HG02642 (cell line): ENCODE results near the gene NOS1.
"Not testable (repeated sequence)": the region's sequence is repeated elsewhere in the genome, so short reads cannot be mapped to it uniquely, and the experiment has no call there.

Source experiments
- ATAC-seq: cut with Tn5 transposase; IDR thresholded peaks from one replicate; pipeline ENCODE4 v1.9.1; 2021; ENCODE audit warnings: mild to moderate bottlenecking; ENCODE audit not compliant: unreplicated experiment, poor library complexity

Gene NOS1

DNA sequence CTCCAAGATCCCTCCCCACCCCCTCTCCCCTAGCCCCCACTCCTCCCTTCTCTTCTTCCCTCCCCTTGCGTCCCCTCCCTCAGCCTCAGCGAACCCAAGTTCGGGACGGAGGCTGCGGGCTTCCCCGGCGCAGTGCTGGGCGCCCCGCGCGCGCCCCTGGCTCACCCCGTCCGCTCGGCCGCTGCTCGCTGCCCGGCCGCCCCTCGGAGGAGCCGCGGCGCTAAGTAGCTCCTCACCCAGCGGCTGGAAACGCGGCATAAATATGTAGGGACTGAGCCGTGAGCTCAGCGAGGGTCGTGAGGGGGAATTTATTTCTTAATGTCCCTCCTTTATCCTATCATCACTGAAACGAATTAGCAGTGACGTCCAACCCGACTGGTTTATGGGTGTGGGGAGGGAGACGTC, at the start of gene NOS1:
Gene NOS1 (minus strand): TSS at position 280 of the 405 bp plus-strand sequence. CDS start 30,557 bp downstream, outside the sequence.
- ATAC-seq = no peak

DNA sequence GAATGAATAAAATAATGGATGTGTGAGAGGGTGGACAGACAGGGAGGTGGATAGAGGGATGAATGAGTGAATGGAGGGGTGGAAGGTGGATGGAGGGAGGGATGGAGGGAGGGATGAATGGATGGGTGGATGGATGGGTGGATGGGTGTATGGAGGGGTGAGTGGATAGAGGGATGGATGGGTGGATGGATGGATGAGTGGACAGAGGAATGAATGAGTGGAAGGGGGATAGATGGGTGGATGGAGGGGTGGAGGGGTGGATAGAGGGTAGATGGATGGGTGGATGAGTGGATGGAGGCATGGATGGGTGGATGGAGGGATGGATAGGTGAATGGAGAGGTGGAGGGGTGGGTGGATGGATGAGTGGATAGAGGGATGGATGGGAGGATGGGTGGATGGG, 47.9 kb upstream of the NOS1 start:
- no peak for ATAC-seq

- no peak for ATAC-seq
Observed at GRCh38 chr12:117408161-117408791, 46.9 kb upstream of the NOS1 start.

- ATAC-seq = no peak
Observed at GRCh38 chr12:117404940-117405339, 43.5 kb upstream of the NOS1 start.

DNA sequence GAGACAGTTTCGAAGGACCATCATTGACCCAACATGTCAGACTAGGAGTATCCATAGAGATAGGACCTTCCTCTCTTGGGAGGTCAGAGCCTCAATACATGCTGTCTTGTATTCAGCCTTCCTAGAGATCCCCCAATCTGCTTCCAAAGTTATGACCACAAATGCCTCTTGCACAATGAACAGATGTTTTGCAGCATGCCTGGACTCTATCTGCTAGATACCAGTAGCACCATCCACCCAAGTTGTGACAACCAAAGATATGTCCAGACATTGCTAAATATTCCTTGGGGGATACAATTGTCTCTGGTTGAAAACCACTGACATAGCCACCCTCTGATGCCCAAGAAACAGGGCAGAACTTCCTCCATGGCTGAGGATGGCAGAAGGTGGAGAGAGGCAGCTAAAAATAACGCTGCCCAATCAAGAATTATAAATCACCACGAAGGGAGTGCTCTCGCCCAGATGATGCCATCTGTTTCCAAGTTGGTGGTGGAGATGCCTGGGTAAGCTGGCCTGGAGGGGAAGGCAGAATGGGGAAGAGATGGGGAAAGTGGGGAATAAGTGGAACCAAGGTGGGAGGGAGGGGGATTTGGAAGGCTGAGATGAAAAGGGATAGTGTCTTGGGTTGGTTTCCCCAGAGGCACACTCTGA, 42.9 kb upstream of the NOS1 start:
- ATAC-seq = no peak

- ATAC-seq = no peak
Observed at GRCh38 chr12:117403586-117404139, 42.2 kb upstream of the NOS1 start.

- no peak for ATAC-seq
Observed at GRCh38 chr12:117402363-117402762, 40.9 kb upstream of the NOS1 start.

DNA sequence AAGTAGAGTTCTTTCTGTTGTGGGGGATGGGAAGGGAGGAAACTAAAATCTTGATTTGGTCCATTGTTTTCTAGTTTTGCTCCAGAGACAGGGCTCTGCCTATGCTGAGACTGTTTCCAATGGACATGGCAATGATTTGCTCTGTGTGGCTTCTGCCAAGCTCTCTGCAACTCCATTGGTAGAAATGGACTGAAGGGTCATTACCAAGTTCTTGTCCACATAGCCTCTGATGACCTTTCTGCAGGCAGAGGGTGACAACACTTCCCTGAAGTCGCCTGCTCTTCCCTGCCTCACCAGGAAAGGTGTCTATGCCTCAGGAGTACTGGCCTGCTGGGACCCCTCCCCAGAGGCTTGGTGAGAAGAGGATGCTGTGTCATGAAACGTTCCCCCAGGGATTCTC, 39.5 kb upstream of the NOS1 start:
- no peak for ATAC-seq

DNA sequence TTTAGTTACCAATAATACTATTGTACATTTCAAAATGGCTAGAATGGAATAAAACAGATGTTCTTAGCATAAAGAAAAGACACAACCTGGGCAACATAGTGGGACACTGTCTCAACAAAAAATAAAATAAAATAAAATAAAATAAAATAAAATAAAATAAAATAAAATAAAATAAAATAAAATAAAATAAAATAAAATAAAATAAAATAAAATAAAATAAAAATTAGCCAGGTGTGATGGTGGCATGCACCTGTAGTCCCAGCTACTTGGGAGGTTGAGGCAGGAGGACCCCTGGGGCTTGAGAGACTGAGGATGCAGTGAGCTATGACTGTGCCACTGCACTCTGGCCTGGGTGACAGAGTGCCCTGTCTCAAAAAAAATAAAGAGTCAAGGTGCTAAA, 37.1 kb upstream of the NOS1 start:
- not testable (repeated sequence) for ATAC-seq

GRCh38 chr12:117395766-117396165, 34.3 kb upstream of the NOS1 start:
- no peak for ATAC-seq

DNA sequence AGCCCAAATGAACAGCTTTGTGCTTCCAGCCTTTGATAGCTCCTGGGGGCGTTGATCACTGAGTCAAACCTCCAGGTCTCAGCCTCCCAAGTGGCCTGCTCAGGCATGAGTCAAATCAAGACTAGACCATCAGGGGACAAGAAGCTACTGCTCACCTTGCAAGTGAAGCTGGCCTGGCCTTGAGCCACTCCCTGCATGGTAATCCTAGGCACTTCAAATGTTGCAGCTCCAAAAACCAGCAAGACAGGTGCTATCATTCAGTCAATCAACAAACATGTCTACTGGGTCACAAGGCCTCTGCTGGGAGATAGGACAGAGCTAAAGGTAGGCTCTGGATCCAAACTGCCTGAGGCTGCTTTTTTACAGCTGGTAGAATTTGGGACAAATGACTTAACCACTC, 33.1 kb upstream of the NOS1 start:
- ATAC-seq = no peak

GRCh38 chr12:117393656-117394055, 32.2 kb upstream of the NOS1 start:
- no peak for ATAC-seq

DNA sequence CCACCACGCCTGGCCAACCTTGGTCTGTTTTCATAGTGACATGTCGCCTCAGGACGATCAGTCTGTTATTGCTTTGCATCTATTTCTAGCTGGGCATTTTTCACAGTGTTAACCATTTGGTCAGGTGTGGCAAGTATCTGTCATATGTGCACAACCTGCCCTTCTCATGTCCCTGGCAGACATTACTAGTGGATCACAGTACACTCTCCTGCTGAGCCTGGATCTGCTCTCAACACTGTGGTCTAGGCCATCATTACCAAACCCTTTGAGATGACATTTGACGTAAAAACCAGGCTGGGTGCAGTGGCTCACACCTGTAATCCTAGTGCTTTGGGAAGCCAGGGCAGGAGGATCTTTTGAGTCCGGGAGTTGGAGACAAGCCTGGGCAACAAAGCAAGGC, 29.4 kb upstream of the NOS1 start:
- ATAC-seq = no peak

DNA sequence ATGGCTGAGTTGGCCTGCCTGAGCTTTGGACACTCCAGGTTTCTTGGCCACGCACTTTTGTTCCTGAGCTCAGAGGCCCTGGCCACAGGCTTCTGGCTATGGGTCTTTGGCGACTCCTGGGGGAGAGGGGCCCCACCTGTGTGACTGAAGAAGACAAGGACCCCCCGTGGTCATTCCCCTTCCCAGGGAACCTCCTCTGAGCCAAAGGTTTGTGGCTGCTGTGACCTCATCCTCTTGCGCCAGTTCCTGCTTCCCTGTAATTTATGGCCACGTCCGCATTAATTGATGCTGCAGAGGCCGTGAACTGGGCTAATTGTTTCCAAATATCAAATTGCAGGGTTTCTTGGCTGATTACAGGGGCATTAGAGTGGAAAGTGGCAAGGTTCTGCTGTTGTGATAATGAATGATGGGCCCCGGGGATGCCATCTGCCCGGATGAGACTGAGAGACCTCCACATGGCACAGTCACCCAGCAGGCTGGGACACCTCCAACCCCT, 27.6 kb upstream of the NOS1 start:
- no peak for ATAC-seq

DNA sequence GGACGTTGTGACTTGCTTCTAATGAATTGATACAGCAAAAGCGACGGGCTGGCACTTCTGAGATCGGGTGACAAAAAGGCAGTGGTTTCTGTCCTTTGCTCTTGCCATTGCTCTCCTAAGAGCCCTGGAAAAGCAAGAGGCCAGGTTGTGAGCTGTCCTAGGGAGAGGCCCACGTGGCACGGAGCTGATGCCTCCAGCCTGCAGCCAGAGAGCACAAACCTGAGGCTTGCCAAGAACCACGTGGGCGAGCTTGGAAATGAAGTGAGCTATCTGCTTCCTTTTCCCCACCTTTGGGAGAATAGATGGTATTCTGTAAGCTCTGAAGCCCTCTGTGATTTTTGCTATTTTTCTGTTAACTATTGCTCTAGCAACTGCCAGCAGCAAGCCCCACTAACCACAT, 26.4 kb upstream of the NOS1 start:
- ATAC-seq = no peak

- ATAC-seq = no peak
Observed at GRCh38 chr12:117384735-117385134, 23.3 kb upstream of the NOS1 start.

DNA sequence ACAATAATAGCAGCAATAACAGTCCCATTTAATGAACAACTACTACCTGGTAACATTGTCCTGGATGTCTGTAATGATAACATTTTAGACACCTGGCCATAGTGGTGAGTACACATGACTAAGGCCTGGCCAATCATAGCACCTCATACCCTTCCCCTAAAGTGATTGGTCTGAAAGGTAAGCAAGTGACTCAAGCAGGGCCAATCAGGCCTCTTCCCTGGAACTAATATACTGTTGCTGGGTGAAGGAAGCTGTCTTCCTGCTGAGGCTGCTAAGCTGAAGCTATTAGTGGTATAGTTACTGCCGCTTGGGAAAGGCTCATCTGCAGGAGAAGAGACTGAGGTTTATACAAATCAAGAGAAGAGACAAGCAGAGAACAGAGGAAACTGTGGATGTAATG, 18.7 kb upstream of the NOS1 start:
- ATAC-seq = no peak

DNA sequence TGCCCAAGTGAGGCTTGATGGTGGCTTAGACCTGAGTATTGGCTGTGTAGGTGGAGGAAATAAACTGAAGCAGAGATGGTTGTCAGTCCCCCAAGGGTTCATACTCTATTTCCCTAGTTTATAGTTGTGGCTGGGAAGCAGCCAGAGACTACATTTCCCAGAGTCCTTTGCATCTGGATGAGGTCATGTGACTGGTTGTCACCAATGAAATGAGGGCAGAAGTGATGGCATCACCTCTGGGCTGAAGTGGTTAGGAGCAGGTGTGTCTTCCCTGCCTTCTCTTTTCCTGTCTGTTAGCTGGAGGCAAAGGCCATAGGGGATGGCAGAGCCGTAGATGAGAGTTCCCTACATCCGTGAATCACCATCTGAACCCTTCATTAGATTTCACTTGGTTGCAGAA, 16.3 kb upstream of the NOS1 start:
- ATAC-seq = no peak

DNA sequence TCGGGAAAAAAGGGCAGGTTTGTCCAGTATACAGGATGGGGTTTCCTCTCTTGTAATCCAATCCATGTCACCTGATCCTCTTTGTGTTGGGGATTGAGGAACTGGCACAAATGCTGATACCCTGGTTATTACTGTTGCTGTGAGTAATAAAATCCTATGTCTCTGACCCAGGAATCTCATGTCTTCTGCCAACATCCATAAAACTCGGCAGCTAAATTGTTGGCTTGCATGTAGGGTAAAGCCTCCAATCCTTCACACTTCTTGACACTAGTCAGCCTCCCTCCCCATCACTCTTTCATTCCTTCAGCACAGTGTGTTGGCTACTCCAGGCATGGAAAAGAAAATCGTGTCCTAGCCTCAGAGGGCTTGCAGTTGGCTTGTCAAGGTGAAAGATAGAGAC, 9.2 kb upstream of the NOS1 start:
- no peak for ATAC-seq

DNA sequence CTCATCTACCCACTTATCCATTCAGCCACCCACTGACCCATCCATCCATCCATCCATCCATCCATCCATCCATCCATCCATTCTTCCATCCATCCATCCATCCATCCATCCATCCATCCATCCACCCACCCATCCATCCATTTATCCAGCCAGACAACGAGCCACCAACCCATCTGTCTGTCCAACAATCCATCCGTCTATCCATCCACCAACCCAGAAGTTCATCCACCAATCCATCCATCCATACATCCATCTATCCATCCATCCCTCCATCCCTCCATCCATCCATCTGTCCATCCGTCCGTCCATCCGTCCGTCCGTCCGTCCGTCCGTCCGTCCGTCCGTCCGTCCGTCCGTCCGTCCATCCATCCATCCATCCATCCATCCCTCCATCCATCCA, 8.6 kb upstream of the NOS1 start:
- not testable (repeated sequence) for ATAC-seq

DNA sequence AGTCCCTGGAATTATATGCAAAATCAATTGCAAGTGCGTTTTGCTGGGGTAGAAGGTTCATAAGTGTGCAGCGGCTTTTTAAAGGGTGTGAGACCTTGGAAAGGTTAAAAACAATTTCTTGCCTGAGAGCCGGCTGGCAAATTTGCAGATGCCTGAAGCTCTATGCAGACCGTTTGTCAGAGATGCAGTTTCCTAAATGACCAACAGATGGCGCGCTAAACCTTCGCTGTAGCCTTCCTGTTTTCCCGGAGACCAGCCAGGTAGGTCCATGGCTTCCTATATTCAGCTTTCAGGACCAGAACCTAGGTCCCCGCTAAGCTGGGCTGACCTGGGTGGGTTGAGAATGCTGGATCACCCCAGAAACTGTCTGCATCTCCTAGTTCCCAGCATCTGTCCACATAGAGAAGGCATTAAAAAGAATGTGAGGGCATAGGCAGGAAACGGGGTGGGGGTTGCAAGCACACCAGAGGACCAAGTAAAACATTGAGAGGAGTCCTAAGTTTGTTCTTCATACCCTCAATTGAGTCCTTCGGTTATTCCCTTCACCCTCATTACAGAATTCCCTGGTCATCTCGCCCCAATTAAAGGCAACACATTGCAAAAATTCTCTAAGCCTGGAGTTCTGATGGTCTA, 5.7 kb upstream of the NOS1 start:
- ATAC-seq = no peak
